OCI-LY7 (cell line): ENCODE results near the gene LAMA3. TPM values are rescaled to one million over a fixed set of nuclear protein-coding genes. Genes with fewer than 3 reads are reported as not detected.

ENCODE experiments used
- BruUV-seq: library from RNA; stranded (reverse); fragments of 400-500 nt; replicated peaks from 2 replicates; lab custom pipeline; 2021; lab: Mats Ljungman, UMichigan
- CTCF ChIA-PET: fragments of 300-600 bp; sonication (Branson Sonifier 250); formaldehyde crosslinking; loops from one replicate; lab custom pipeline; 2022; ENCODE audit warnings: antibody characterized with exemption; ENCODE audit not compliant: unreplicated experiment; lab: Charles Lee
- POLR2A ChIA-PET: fragments of 300-600 bp; sonication (Branson Sonifier 250); formaldehyde crosslinking; loops from one replicate; lab custom pipeline; 2022; ENCODE audit warnings: antibody characterized with exemption; lab: Charles Lee
- DNase-seq: peaks from one replicate; pipeline ENCODE4 v3.0.0-alpha.2; 2015; ENCODE audit warnings: low spot score
- H2AFZ ChIP-seq: fragments of 200-600 bp; sonication (generic), shearing (Covaris generic); 2 replicates; pipeline ENCODE4 v1.6.1; 2014; ENCODE audit warnings: mild to moderate bottlenecking, antibody characterized with exemption, low read length, moderate library complexity
- H3K27ac ChIP-seq: fragments of 200-600 bp; sonication (generic); 2 replicates; pipeline ENCODE4 v1.5.1; 2014; ENCODE audit warnings: mixed run types, low read depth, mild to moderate bottlenecking, moderate library complexity, low read length, inconsistent platforms; ENCODE audit not compliant: poor library complexity, severe bottlenecking
- H3K36me3 ChIP-seq: fragments of 200-600 bp; sonication (generic); 2 replicates; pipeline ENCODE4 v1.6.1; 2014; ENCODE audit warnings: mild to moderate bottlenecking, antibody characterized with exemption, low read length, moderate library complexity, mixed read lengths; ENCODE audit not compliant: insufficient read depth
- H3K4me1 ChIP-seq: fragments of 200-600 bp; sonication (generic); 2 replicates; pipeline ENCODE4 v1.5.1; 2014; ENCODE audit warnings: mild to moderate bottlenecking, low read length; ENCODE audit not compliant: insufficient read depth, poor library complexity, severe bottlenecking
- H3K4me2 ChIP-seq: fragments of 200-600 bp; sonication (generic); 2 replicates; pipeline ENCODE4 v1.6.1; 2014; ENCODE audit warnings: mild to moderate bottlenecking, low read length
- H3K4me3 ChIP-seq: fragments of 200-600 bp; sonication (generic); 2 replicates; pipeline ENCODE4 v1.5.1; 2014; ENCODE audit warnings: mild to moderate bottlenecking, low read depth, low read length; ENCODE audit not compliant: poor library complexity, severe bottlenecking
- H3K79me2 ChIP-seq: fragments of 200-600 bp; sonication (generic); 2 replicates; pipeline ENCODE4 v1.6.1; 2016; ENCODE audit warnings: low read depth, mild to moderate bottlenecking, low read length, moderate library complexity, mixed read lengths; ENCODE audit not compliant: insufficient read depth
- H3K9me2 ChIP-seq: fragments of 200-600 bp; sonication (generic); 2 replicates; pipeline ENCODE4 v1.6.1; 2016; ENCODE audit warnings: mild to moderate bottlenecking, low read length, mixed read lengths; ENCODE audit not compliant: insufficient read depth
- H3K9me3 ChIP-seq: fragments of 200-600 bp; sonication (generic); 2 replicates; pipeline ENCODE4 v1.6.1; 2014; ENCODE audit warnings: mild to moderate bottlenecking, mixed run types, low read length, mixed read lengths
- H4K20me1 ChIP-seq: fragments of 200-600 bp; sonication (generic); 2 replicates; pipeline ENCODE4 v1.6.1; 2014; ENCODE audit warnings: mild to moderate bottlenecking, antibody characterized with exemption, low read length, moderate library complexity, mixed read lengths; ENCODE audit not compliant: insufficient read depth
- EZH2phosphoT487 ChIP-seq: fragments of 200-600 bp; sonication (generic); IDR thresholded peaks from 2 replicates; pipeline ENCODE4 v1.6.1; 2018; ENCODE audit warnings: low read depth, borderline replicate concordance, mild to moderate bottlenecking, mixed run types, antibody characterized with exemption, low read length, moderate library complexity, mixed read lengths
- intact Hi-C: fragments of 100-400 bp; cut with micrococcal nuclease; formaldehyde crosslinking; loops from one replicate; pipeline ENCODE4 v1.10.0; 2022; ENCODE audit not compliant: unreplicated experiment
- total RNA-seq, 2 experiments: library from RNA; depleted of rRNA in 1 of 2; stranded (reverse); fragments of >200 nt in 1 of 2; shearing (Covaris generic) in 1 of 2; gene quantifications; 2 replicates each; pipeline ENCODE4 v1.2.3, GENCODE V29; 2014 to 2022
- TF ChIP-seq, protein P1 (sequence below): fragments of 200-600 bp; sonication (generic); conservative IDR thresholded peaks from 2 replicates; pipeline ENCODE4 v1.5.1; 2014; ENCODE audit warnings: mild to moderate bottlenecking, antibody characterized with exemption, low read length, moderate library complexity, mixed read lengths

Gene LAMA3
- total RNA-seq, 2 experiments from 2014 or later: 0.16 to 1.6 TPM

GRCh38 chr18:23826850-23827620 lies 137.8 kb downstream of the LAMA3 start:
- H3K36me3 ChIP-seq: no peaks in the 10 kb centered on the region
- DNase-seq: no peak
- no peak overlapping the region for H3K27ac ChIP-seq
- H4K20me1 ChIP-seq: no peaks in the 10 kb centered on the region
- H2AFZ ChIP-seq: peak overlapping the region; percentile 50; the same call in 1 of the 2 replicates
- no peak overlapping the region for H3K4me2 ChIP-seq
- ChIA-PET CTCF (no interaction called here), POLR2A (interaction anchor here (0.6 to 0.8 kb wide), 2 partner anchors 12 to 687 kb away, joined by 3 to 4 read pairs; no protein-coding TSS in a partner anchor)
- no peaks in the 10 kb centered on the region for H3K9me2 ChIP-seq
- no peaks in the 10 kb centered on the region for H3K9me3 ChIP-seq
- peaks cover 14% of the 10 kb centered on the region for H3K4me1 ChIP-seq
- no TSS peak for BruUV-seq
- intact Hi-C loops: loop anchor here (5.0 to 10.0 kb wide), 2 partner anchors 90 to 298 kb away; no protein-coding TSS in a partner anchor
- no peak overlapping the region for H3K4me3 ChIP-seq
- H3K79me2 ChIP-seq: no peaks in the 10 kb centered on the region
- TF ChIP-seq, protein P1, sequence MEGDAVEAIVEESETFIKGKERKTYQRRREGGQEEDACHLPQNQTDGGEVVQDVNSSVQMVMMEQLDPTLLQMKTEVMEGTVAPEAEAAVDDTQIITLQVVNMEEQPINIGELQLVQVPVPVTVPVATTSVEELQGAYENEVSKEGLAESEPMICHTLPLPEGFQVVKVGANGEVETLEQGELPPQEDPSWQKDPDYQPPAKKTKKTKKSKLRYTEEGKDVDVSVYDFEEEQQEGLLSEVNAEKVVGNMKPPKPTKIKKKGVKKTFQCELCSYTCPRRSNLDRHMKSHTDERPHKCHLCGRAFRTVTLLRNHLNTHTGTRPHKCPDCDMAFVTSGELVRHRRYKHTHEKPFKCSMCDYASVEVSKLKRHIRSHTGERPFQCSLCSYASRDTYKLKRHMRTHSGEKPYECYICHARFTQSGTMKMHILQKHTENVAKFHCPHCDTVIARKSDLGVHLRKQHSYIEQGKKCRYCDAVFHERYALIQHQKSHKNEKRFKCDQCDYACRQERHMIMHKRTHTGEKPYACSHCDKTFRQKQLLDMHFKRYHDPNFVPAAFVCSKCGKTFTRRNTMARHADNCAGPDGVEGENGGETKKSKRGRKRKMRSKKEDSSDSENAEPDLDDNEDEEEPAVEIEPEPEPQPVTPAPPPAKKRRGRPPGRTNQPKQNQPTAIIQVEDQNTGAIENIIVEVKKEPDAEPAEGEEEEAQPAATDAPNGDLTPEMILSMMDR: no peak
- no peak for TF ChIP-seq EZH2phosphoT487

GRCh38 chr18:23827681-23828080 lies 138.4 kb downstream of the LAMA3 start:
- Histone ChIP-seq H3K9me3 (no peaks in the 10 kb centered on the region), H3K27ac (no peak overlapping the region), H3K9me2 (no peaks in the 10 kb centered on the region), H3K79me2 (no peaks in the 10 kb centered on the region), H3K36me3 (no peaks in the 10 kb centered on the region), H3K4me1 (peaks cover 14% of the 10 kb centered on the region), H3K4me2 (no peak overlapping the region), H3K4me3 (no peak overlapping the region), H2AFZ (peak overlapping the region; percentile 50; the same call in 1 of the 2 replicates), H4K20me1 (no peaks in the 10 kb centered on the region)
- no peak for TF ChIP-seq EZH2phosphoT487
- TF ChIP-seq, protein P1: no peak
- DNase-seq: no peak
- ChIA-PET POLR2A (interaction anchor here (0.8 kb wide), 1 partner anchor 11 kb away, joined by 3 read pairs; no protein-coding TSS in a partner anchor), CTCF (no interaction called here)
- BruUV-seq: no TSS peak
- intact Hi-C loops: loop anchor here (5.0 to 10.0 kb wide), 2 partner anchors 90 to 297 kb away; no protein-coding TSS in a partner anchor
